ENCODE results near the gene DCP1A.

The DCP1A gene

GRCh38 chr3:53242642-53243041 is 104.7 kb downstream of the DCP1A start:
- H3K23ac ChIP-seq (ENCODE audit: low read length in 2 of 2): no peak overlapping the region
- 97% methylated on average over 4 of the region's 4 CpGs for WGBS
- no peak overlapping the region for H2AFZ ChIP-seq (ENCODE audit: low read depth, low read length)

GRCh38 chr3:53242155-53242554 is 105.2 kb downstream of the DCP1A start:
- H3K27ac ChIP-seq (ENCODE audit: low read length, poor library complexity, severe bottlenecking): peak overlapping the region; percentile 79
- no peak overlapping the region for H2BK15ac ChIP-seq (ENCODE audit: low read depth, poor library complexity, severe bottlenecking)
- H2AK5ac ChIP-seq (ENCODE audit: low read length, severe bottlenecking): peak overlapping the region; percentile 91
- H2BK12ac ChIP-seq (ENCODE audit: low read length in 2 of 2): peak overlapping the region in 1 of 2 experiments; percentile 56
- H2BK120ac ChIP-seq (ENCODE audit: low read depth, low read length): no peak overlapping the region
- H3K14ac ChIP-seq (ENCODE audit: low read length in 2 of 2): peak overlapping the region in 1 of 2 experiments; percentile 82
- no peak overlapping the region for H3K4ac ChIP-seq (ENCODE audit: low read depth in 1 of 2, low read length in 2 of 2)
- H3K23ac ChIP-seq (ENCODE audit: low read length in 2 of 2): peak overlapping the region in 1 of 2 experiments; percentile 46
- no peaks in the 10 kb centered on the region for H3K27me3 ChIP-seq (ENCODE audit: control insufficient read depth in 1 of 2, insufficient read depth in 1 of 2, low read length in 2 of 2)
- H3K4me2 ChIP-seq (ENCODE audit: low read length, poor library complexity, severe bottlenecking): no peak overlapping the region
- H3K4me3 ChIP-seq (ENCODE audit: insufficient read depth in 1 of 2, low read depth in 1 of 2, low read length in 2 of 2): no peak overlapping the region
- H2BK5ac ChIP-seq (ENCODE audit: low read depth, low read length, poor library complexity, severe bottlenecking): peak overlapping the region; percentile 2
- no peak overlapping the region for H4K8ac ChIP-seq (ENCODE audit: low read length)
- H2AFZ ChIP-seq (ENCODE audit: low read depth, low read length): no peak overlapping the region
- WGBS: 93% methylated on average over 7 of the region's 7 CpGs
- no peaks in the 10 kb centered on the region for H3K79me1 ChIP-seq (replicated peaks; ENCODE audit: low read length, poor library complexity, severe bottlenecking)
- H3K9me3 ChIP-seq (ENCODE audit: control insufficient read depth, low read length): no peaks in the 10 kb centered on the region
- H3K18ac ChIP-seq (ENCODE audit: low read depth in 1 of 2, low read length in 2 of 2): peak overlapping the region in 1 of 2 experiments; percentile 2
- peaks cover 64 to 65% of the 10 kb centered on the region in 2 experiments for H3K36me3 ChIP-seq (ENCODE audit: control insufficient read depth in 1 of 2, insufficient read depth in 2 of 2, low read depth in 1 of 2, low read length in 2 of 2)
- DNase-seq: no peak
- peak overlapping the region; percentile 58 for H3K9ac ChIP-seq (ENCODE audit: low read length)
- peaks cover 57% of the 10 kb centered on the region for H3K4me1 ChIP-seq (ENCODE audit: control insufficient read depth, insufficient read depth, low read depth, low read length)
- H4K91ac ChIP-seq (ENCODE audit: low read length): peak overlapping the region; percentile 14

More at GRCh38 chr3:53242642-53243041, 104.7 kb downstream of the DCP1A start:
- Histone ChIP-seq H2BK12ac (ENCODE audit: low read length in 2 of 2) (peak overlapping the region in 1 of 2 experiments; percentile 4), H3K4me3 (ENCODE audit: insufficient read depth in 1 of 2, low read depth in 1 of 2, low read length in 2 of 2) (peak overlapping the region in 1 of 2 experiments; percentile 37), H3K4me1 (ENCODE audit: control insufficient read depth, insufficient read depth, low read depth, low read length) (peaks cover 57% of the 10 kb centered on the region), H2AK5ac (ENCODE audit: low read length, severe bottlenecking) (peak overlapping the region; percentile 91), H3K27ac (ENCODE audit: low read length, poor library complexity, severe bottlenecking) (peak overlapping the region; percentile 79), H4K8ac (ENCODE audit: low read length) (peak overlapping the region; percentile 8), H3K4me2 (ENCODE audit: low read length, poor library complexity, severe bottlenecking) (no peak overlapping the region), H2BK5ac (ENCODE audit: low read depth, low read length, poor library complexity, severe bottlenecking) (peak overlapping the region; percentile 2), H3K14ac (ENCODE audit: low read length in 2 of 2) (peak overlapping the region in 1 of 2 experiments; percentile 12), H3K4ac (ENCODE audit: low read depth in 1 of 2, low read length in 2 of 2) (no peak overlapping the region), H2BK120ac (ENCODE audit: low read depth, low read length) (peak overlapping the region; percentile 7), H3K36me3 (ENCODE audit: control insufficient read depth in 1 of 2, insufficient read depth in 2 of 2, low read depth in 1 of 2, low read length in 2 of 2) (peaks cover 61 to 64% of the 10 kb centered on the region in 2 experiments), H4K91ac (ENCODE audit: low read length) (peak overlapping the region; percentile 23), H3K9ac (ENCODE audit: low read length) (peak overlapping the region; percentile 58), H3K18ac (ENCODE audit: low read depth in 1 of 2, low read length in 2 of 2) (peak overlapping the region in 1 of 2 experiments; percentile 2), H2BK15ac (ENCODE audit: low read depth, poor library complexity, severe bottlenecking) (peak overlapping the region; percentile 52), H3K9me3 (ENCODE audit: control insufficient read depth, low read length) (no peaks in the 10 kb centered on the region), H3K27me3 (ENCODE audit: control insufficient read depth in 1 of 2, insufficient read depth in 1 of 2, low read length in 2 of 2) (no peaks in the 10 kb centered on the region), H3K79me1 (replicated peaks; ENCODE audit: low read length, poor library complexity, severe bottlenecking) (no peaks in the 10 kb centered on the region)
- DNase-seq: peak; percentile 50

GRCh38 chr3:53240989-53241972 is 106.1 kb downstream of the DCP1A start:
- 97% methylated on average over 28 of the region's 28 CpGs for WGBS

GRCh38 chr3:53239800-53240199 is 107.5 kb downstream of the DCP1A start:
- H2BK15ac ChIP-seq (ENCODE audit: low read depth, poor library complexity, severe bottlenecking): no peak overlapping the region
- H3K36me3 ChIP-seq (ENCODE audit: control insufficient read depth in 1 of 2, insufficient read depth in 2 of 2, low read depth in 1 of 2, low read length in 2 of 2): peaks cover 76 to 79% of the 10 kb centered on the region in 2 experiments
- H3K9ac ChIP-seq (ENCODE audit: low read length): peak overlapping the region; percentile 23
- DNase-seq: no peak
- H3K4me3 ChIP-seq (ENCODE audit: insufficient read depth in 1 of 2, low read depth in 1 of 2, low read length in 2 of 2): no peak overlapping the region
- H4K91ac ChIP-seq (ENCODE audit: low read length): no peak overlapping the region
- H3K4me2 ChIP-seq (ENCODE audit: low read length, poor library complexity, severe bottlenecking): no peak overlapping the region
- no peak overlapping the region for H3K18ac ChIP-seq (ENCODE audit: low read depth in 1 of 2, low read length in 2 of 2)
- H3K79me1 ChIP-seq (replicated peaks; ENCODE audit: low read length, poor library complexity, severe bottlenecking): peaks cover 1% of the 10 kb centered on the region
- no peak overlapping the region for H2BK5ac ChIP-seq (ENCODE audit: low read depth, low read length, poor library complexity, severe bottlenecking)
- no peaks in the 10 kb centered on the region for H3K27me3 ChIP-seq (ENCODE audit: control insufficient read depth in 1 of 2, insufficient read depth in 1 of 2, low read length in 2 of 2)
- H2BK12ac ChIP-seq (ENCODE audit: low read length in 2 of 2): no peak overlapping the region
- H3K23ac ChIP-seq (ENCODE audit: low read length in 2 of 2): no peak overlapping the region
- WGBS: 100% methylated on average over 4 of the region's 5 CpGs
- H2AFZ ChIP-seq (ENCODE audit: low read depth, low read length): no peak overlapping the region
- H3K4me1 ChIP-seq (ENCODE audit: control insufficient read depth, insufficient read depth, low read depth, low read length): peaks cover 74% of the 10 kb centered on the region
- no peak overlapping the region for H3K4ac ChIP-seq (ENCODE audit: low read depth in 1 of 2, low read length in 2 of 2)
- H2BK120ac ChIP-seq (ENCODE audit: low read depth, low read length): no peak overlapping the region
- H2AK5ac ChIP-seq (ENCODE audit: low read length, severe bottlenecking): peak overlapping the region; percentile 59
- H3K27ac ChIP-seq (ENCODE audit: low read length, poor library complexity, severe bottlenecking): peak overlapping the region; percentile 98
- H3K9me3 ChIP-seq (ENCODE audit: control insufficient read depth, low read length): no peaks in the 10 kb centered on the region
- H3K14ac ChIP-seq (ENCODE audit: low read length in 2 of 2): no peak overlapping the region
- no peak overlapping the region for H4K8ac ChIP-seq (ENCODE audit: low read length)

More at GRCh38 chr3:53240989-53241972, 106.1 kb downstream of the DCP1A start:
- Histone ChIP-seq H3K18ac (ENCODE audit: low read depth in 1 of 2, low read length in 2 of 2) (no peak overlapping the region), H3K27me3 (ENCODE audit: control insufficient read depth in 1 of 2, insufficient read depth in 1 of 2, low read length in 2 of 2) (no peaks in the 10 kb centered on the region), H3K4ac (ENCODE audit: low read depth in 1 of 2, low read length in 2 of 2) (no peak overlapping the region), H2BK15ac (ENCODE audit: low read depth, poor library complexity, severe bottlenecking) (no peak overlapping the region), H2BK120ac (ENCODE audit: low read depth, low read length) (no peak overlapping the region), H3K23ac (ENCODE audit: low read length in 2 of 2) (no peak overlapping the region), H3K36me3 (ENCODE audit: control insufficient read depth in 1 of 2, insufficient read depth in 2 of 2, low read depth in 1 of 2, low read length in 2 of 2) (peaks cover 69 to 72% of the 10 kb centered on the region in 2 experiments), H3K4me1 (ENCODE audit: control insufficient read depth, insufficient read depth, low read depth, low read length) (peaks cover 63% of the 10 kb centered on the region), H2BK5ac (ENCODE audit: low read depth, low read length, poor library complexity, severe bottlenecking) (no peak overlapping the region), H3K79me1 (replicated peaks; ENCODE audit: low read length, poor library complexity, severe bottlenecking) (no peaks in the 10 kb centered on the region), H3K9me3 (ENCODE audit: control insufficient read depth, low read length) (no peaks in the 10 kb centered on the region), H2BK12ac (ENCODE audit: low read length in 2 of 2) (no peak overlapping the region), H3K4me3 (ENCODE audit: insufficient read depth in 1 of 2, low read depth in 1 of 2, low read length in 2 of 2) (no peak overlapping the region), H3K14ac (ENCODE audit: low read length in 2 of 2) (no peak overlapping the region), H4K8ac (ENCODE audit: low read length) (peak overlapping the region; percentile 19), H3K9ac (ENCODE audit: low read length) (peak overlapping the region; percentile 58), H2AFZ (ENCODE audit: low read depth, low read length) (no peak overlapping the region), H3K4me2 (ENCODE audit: low read length, poor library complexity, severe bottlenecking) (no peak overlapping the region), H3K27ac (ENCODE audit: low read length, poor library complexity, severe bottlenecking) (peak overlapping the region; percentile 79), H2AK5ac (ENCODE audit: low read length, severe bottlenecking) (peak overlapping the region; percentile 45), H4K91ac (ENCODE audit: low read length) (no peak overlapping the region)
- no peak for DNase-seq
